ENCODE measurements around the gene DHX38.
"Not testable (repeated sequence)": the region's sequence is repeated elsewhere in the genome, so short reads cannot be mapped to it uniquely, and the experiment has no call there.

Gene DHX38

DNA sequence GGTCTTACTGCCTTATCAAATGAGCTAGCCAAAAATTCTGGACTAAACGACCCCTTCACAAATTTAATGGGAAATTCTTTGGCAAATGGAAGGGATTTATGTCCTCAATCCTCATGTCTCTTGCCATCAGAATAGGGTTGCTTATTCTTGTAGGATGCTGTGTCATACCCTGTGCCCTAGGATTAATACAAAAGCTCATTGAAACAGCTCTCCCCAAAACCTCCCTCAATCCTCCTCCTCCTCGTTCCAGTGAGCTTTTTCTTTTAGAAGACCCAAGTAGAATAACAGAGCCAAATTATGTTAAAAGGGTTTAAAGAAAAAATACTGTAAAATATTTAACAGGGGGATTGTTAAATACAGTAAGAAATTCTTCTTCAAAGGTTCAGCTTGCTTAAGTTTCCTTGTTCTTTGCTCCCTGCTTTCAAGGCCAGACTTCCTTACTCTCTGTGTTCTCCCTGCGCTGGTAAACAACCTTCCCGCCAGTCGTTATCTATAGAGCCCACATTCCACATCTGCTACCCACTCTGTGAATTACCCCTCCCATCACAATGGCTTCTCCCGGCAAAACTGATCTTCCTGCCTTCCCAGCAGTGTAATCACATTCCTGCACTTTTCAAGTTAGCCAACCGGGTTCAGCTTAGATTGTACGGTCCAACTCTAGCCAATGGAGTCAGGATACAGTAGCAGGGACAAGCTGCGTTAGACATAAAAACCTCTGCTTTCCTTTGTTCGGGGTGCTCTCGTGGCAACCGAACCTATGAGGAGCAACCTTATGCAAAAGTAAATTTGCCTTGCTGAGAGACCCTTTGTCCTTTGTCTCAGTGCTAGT, 20.9 kb upstream of the DHX38 start:
- H3K4me3 ChIP-seq (ENCODE audit: control insufficient read depth, low read depth, low read length): no peak overlapping the region
- TF ChIP-seq, protein P1, sequence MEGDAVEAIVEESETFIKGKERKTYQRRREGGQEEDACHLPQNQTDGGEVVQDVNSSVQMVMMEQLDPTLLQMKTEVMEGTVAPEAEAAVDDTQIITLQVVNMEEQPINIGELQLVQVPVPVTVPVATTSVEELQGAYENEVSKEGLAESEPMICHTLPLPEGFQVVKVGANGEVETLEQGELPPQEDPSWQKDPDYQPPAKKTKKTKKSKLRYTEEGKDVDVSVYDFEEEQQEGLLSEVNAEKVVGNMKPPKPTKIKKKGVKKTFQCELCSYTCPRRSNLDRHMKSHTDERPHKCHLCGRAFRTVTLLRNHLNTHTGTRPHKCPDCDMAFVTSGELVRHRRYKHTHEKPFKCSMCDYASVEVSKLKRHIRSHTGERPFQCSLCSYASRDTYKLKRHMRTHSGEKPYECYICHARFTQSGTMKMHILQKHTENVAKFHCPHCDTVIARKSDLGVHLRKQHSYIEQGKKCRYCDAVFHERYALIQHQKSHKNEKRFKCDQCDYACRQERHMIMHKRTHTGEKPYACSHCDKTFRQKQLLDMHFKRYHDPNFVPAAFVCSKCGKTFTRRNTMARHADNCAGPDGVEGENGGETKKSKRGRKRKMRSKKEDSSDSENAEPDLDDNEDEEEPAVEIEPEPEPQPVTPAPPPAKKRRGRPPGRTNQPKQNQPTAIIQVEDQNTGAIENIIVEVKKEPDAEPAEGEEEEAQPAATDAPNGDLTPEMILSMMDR (conservative IDR thresholded peaks at IDR 0.05; ENCODE audit: control insufficient read depth, insufficient read depth, low read depth, low read length): no peak
- peak; percentile 64 for DNase-seq (ENCODE audit: low read depth)

DNA sequence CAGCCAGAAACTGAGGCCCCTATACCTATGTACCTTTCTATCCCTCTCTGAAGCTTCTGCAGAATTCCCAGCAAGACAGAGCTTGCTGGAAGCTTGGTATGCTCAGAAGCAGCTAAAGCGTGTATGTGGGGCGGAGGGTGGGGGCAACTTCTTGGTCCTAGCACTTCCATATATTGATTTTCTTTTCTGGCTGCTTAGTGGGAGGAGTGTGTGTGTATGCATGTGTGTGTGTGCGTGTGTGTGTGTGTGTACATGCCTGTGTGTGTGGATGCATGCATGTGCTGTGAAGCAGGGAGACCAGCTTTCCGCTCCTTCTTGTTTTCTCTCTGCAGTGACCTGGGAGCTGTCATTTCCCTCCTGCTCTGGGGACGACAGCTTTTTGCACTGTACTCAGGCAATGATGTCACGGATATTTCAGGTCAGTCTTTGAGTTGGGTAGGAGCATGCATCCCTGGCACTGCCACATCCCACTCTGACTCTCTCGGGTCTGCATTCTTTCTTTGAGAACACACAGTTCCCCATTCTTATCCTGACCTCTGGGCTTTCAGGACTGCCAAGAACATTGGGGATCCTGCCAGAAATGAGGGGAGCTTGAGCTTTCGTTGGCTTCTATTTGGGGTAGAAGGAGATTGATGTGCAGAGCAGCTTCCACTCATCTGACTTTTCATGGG, 20.0 kb upstream of the DHX38 start:
- TF ChIP-seq, protein P1 (conservative IDR thresholded peaks at IDR 0.05; ENCODE audit: control insufficient read depth, insufficient read depth, low read depth, low read length): no peak
- peak; percentile 40 for DNase-seq (ENCODE audit: low read depth)

GRCh38 chr16:72075067-72075466, 18.6 kb upstream of the DHX38 start:
- not testable (repeated sequence) for H3K4me3 ChIP-seq (ENCODE audit: control insufficient read depth, low read depth, low read length); DNase-seq (ENCODE audit: low read depth)

More for the DNA sequence above, 20.0 kb upstream of the DHX38 start:
- no peak overlapping the region for H3K4me3 ChIP-seq (ENCODE audit: control insufficient read depth, low read depth, low read length)

DNA sequence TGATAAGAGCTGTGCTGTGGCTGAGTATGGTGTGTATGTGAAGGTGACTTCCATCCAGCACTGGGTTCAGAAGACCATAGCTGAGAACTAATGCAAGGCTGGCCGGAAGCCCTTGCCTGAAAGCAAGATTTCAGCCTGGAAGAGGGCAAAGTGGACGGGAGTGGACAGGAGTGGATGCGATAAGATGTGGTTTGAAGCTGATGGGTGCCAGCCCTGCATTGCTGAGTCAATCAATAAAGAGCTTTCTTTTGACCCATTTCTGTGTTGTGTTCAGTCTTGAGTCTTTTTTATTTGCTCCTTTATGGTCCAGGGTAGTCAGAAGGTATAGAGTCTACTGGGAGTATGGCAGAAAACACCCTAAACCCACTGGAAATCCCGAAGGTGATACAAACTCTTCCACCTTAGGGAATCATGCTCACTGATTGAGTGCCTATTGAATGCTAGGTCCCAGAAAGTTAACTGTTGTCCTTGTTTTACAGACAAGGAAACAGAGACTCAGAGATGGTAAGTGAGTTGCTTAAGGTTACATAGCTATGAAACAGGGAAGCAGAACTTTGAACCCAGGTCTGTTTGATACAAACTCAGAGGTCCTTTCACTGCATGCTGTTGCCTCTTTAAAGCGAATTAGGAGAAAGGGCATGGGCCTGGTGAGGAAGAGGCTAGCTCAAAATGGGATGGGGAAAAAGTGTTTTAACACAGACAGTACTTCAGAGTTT, 16.5 kb upstream of the DHX38 start:
- DNase-seq (ENCODE audit: low read depth); H3K4me3 ChIP-seq (ENCODE audit: control insufficient read depth, low read depth, low read length): not testable (repeated sequence)

GRCh38 chr16:72083778-72084404, 9.8 kb upstream of the DHX38 start:
- TF ChIP-seq, protein P1 (conservative IDR thresholded peaks at IDR 0.05; ENCODE audit: control insufficient read depth, insufficient read depth, low read depth, low read length): no peak
- no peak for DNase-seq (ENCODE audit: low read depth)
- H3K4me3 ChIP-seq (ENCODE audit: control insufficient read depth, low read depth, low read length): no peak overlapping the region

GRCh38 chr16:72084445-72084844, 9.2 kb upstream of the DHX38 start:
- TF ChIP-seq, protein P1 (conservative IDR thresholded peaks at IDR 0.05; ENCODE audit: control insufficient read depth, insufficient read depth, low read depth, low read length): no peak
- no peak for DNase-seq (ENCODE audit: low read depth)
- H3K4me3 ChIP-seq (ENCODE audit: control insufficient read depth, low read depth, low read length): no peak overlapping the region

DNA sequence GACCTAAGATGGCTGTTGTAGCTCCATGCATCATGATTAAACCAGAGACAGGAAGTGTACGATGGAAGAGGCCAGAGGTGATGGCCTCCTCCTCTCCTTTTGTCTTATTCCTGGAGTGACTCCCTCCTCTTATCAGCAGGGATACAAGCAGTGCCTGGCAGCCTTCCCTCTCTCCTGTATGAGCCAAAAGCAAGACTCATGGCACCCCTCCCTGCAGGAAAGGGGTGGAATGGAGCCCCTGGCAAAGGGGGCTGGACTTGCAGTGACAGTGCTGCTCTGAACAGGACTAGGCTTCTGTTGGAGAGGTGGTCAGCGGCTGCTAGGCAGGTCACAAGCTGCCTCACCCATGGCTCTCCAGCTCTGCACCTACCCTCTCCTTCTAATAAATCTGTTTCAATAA, 8.6 kb upstream of the DHX38 start:
- TF ChIP-seq, protein P1 (conservative IDR thresholded peaks at IDR 0.05; ENCODE audit: control insufficient read depth, insufficient read depth, low read depth, low read length): no peak
- DNase-seq (ENCODE audit: low read depth): no peak
- H3K4me3 ChIP-seq (ENCODE audit: control insufficient read depth, low read depth, low read length): no peak overlapping the region

Data from fibroblast of mammary gland (primary cell).